ENCODE measurements around the gene FBXW7. TPM values are rescaled to one million over a fixed set of nuclear protein-coding genes. Genes with fewer than 3 reads are reported as not detected.

The FBXW7 gene
- total RNA-seq = 23.0 and 25.2 TPM in 2 replicates

GRCh38 chr4:152535903-152536544, at the start of gene FBXW7:
Gene FBXW7, minus strand, starts transcription at chr4:152536092. Its CDS starts 124,289 bp downstream, at chr4:152411803.

Other genes with a start within 250 kb of the FBXW7 start
- gene TMEM154, start 143.9 kb upstream of the FBXW7 start, total RNA-seq = 13.3 and 14.3 TPM in 2 replicates
- 0.07 and 0.25 TPM in 2 replicates for gene TIGD4, start 243.6 kb upstream of the FBXW7 start, total RNA-seq
- 22.3 and 23.6 TPM in 2 replicates for gene ARFIP1, start 243.9 kb upstream of the FBXW7 start, total RNA-seq

Measured in mammary microvascular endothelial cell (primary cell).